ENCODE results near the gene TVP23A.

TVP23A gene

GRCh38 chr16:10817963-10818941 lies at the start of gene TVP23A:
TSS of gene TVP23A (minus strand) at chr16:10818794. CDS start at chr16:10818493, 301 bp downstream.
- DNase-seq: no peak

- DNase-seq: no peak
Measured at GRCh38 chr16:10868104-10868595, 49.6 kb upstream of the TVP23A start.

GRCh38 chr16:10867199-10867598 lies 48.6 kb upstream of the TVP23A start:
- no peak for DNase-seq

GRCh38 chr16:10865991-10866966 lies 47.7 kb upstream of the TVP23A start:
- DNase-seq: no peak

- no peak for DNase-seq
Measured at GRCh38 chr16:10862438-10862837, 43.8 kb upstream of the TVP23A start.

GRCh38 chr16:10859658-10860057 lies 41.1 kb upstream of the TVP23A start:
- no peak for DNase-seq

- DNase-seq: no peak
Measured at GRCh38 chr16:10859020-10859419, 40.4 kb upstream of the TVP23A start.

GRCh38 chr16:10858203-10858602 lies 39.6 kb upstream of the TVP23A start:
- DNase-seq: no peak

GRCh38 chr16:10856042-10856441 lies 37.4 kb upstream of the TVP23A start:
- no peak for DNase-seq

GRCh38 chr16:10852948-10853347 lies 34.4 kb upstream of the TVP23A start:
- no peak for DNase-seq

- DNase-seq: no peak
Measured at GRCh38 chr16:10852286-10852685, 33.7 kb upstream of the TVP23A start.

GRCh38 chr16:10851512-10851911 lies 32.9 kb upstream of the TVP23A start:
- no peak for DNase-seq

- DNase-seq: no peak
Measured at GRCh38 chr16:10850478-10850850, 31.9 kb upstream of the TVP23A start.

GRCh38 chr16:10849736-10850477 lies 31.3 kb upstream of the TVP23A start:
- DNase-seq: no peak

- no peak for DNase-seq
Measured at GRCh38 chr16:10847176-10847575, 28.6 kb upstream of the TVP23A start.

GRCh38 chr16:10846213-10846998 lies 27.8 kb upstream of the TVP23A start:
- no peak for DNase-seq

GRCh38 chr16:10840703-10841102 lies 22.1 kb upstream of the TVP23A start:
- no peak for DNase-seq

- DNase-seq: no peak
Measured at GRCh38 chr16:10839279-10839666, 20.7 kb upstream of the TVP23A start.

GRCh38 chr16:10838621-10839278 lies 20.2 kb upstream of the TVP23A start:
- no peak for DNase-seq

- DNase-seq: no peak
Measured at GRCh38 chr16:10836174-10836853, 17.7 kb upstream of the TVP23A start.
